AG04450 (cell line): ENCODE results near the gene TMEM95. TPM values are rescaled to one million over a fixed set of nuclear protein-coding genes. Genes with fewer than 3 reads are reported as not detected.

Experiments
- CTCF ChIA-PET: fragments of 300-600, 350-600 bp; formaldehyde crosslinking; extraction: SDS; loops from one replicate; lab custom pipeline; 2022; ENCODE audit warnings: antibody characterized with exemption, inconsistent platforms; lab: Charles Lee
- POLR2A ChIA-PET: fragments of 350-600 bp; formaldehyde crosslinking; extraction: SDS; loops from one replicate; lab custom pipeline; 2021; ENCODE audit warnings: antibody characterized with exemption, inconsistent platforms; lab: Yijun Ruan, JAX
- DNase-seq: peaks from one replicate; pipeline ENCODE4 v3.0.0-alpha.2; 2011; ENCODE audit warnings: low read depth, low spot score
- H3K27ac ChIP-seq: one replicate; pipeline ENCODE4 v1.5.1; 2012; ENCODE audit warnings: low read depth, low read length, control low read depth
- H3K27me3 ChIP-seq: one replicate; pipeline ENCODE4 v1.6.0; 2012; ENCODE audit warnings: low read length; ENCODE audit not compliant: control insufficient read depth, insufficient read depth
- H3K4me3 ChIP-seq: 2 replicates; pipeline ENCODE4 v1.5.1; 2011; ENCODE audit warnings: mild to moderate bottlenecking, low read depth, low read length, control low read depth
- H3K9me3 ChIP-seq: 2 replicates; pipeline ENCODE4 v1.5.1; 2012; ENCODE audit warnings: low read length; ENCODE audit not compliant: control insufficient read depth, insufficient read depth
- CTCF ChIP-seq: IDR thresholded peaks from 2 replicates; pipeline ENCODE4 v1.5.1; 2011; ENCODE audit warnings: low read depth, low read length, control low read depth, inconsistent platforms
- polyA plus RNA-seq: library from polyadenylated mRNA; depleted of rRNA; stranded (reverse); fragments of >200 nt; gene quantifications from 2 replicates; pipeline ENCODE4 v1.2.3, GENCODE V29; 2011

The TMEM95 gene
- polyA plus RNA-seq, 1 experiment = not detected

DNA sequence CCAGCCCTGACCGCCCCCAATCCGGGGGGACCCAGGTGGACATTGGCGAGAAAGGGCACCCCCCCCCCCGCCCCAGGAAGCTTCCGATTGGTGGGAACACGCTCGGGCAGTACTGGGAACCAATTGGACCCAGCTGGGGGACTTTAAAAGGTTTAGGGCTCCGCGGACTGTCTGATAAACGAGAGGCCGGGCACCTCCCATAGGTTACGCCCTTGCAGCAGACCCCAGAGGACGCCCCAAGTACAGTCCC is 48.7 kb downstream of the TMEM95 start:
- POLR2A ChIA-PET = interaction anchor here (0.6 to 1.9 kb wide), 24 partner anchors 9 to 507 kb away, joined by 3 to 20 read pairs (median 4); partner anchors contain the start of genes DVL2, NEURL4, PLSCR3 and POLR2A
- Histone ChIP-seq H3K27ac (peak overlapping the region; percentile 61), H3K4me3 (peak overlapping the region; percentile 87), H3K27me3 (no peaks in the 10 kb centered on the region), H3K9me3 (no peaks in the 10 kb centered on the region)
- CTCF ChIA-PET = interaction anchor here (0.5 to 2.4 kb wide), 11 partner anchors 9 to 706 kb away, joined by 3 to 9 read pairs (median 3); partner anchors contain the start of genes PLSCR3 and SENP3
- DNase-seq = peak; percentile 39
- no peak for TF ChIP-seq CTCF

GRCh38 chr17:7403977-7404736 is 49.2 kb downstream of the TMEM95 start, which contains the start of gene TMEM256:
Gene TMEM256, minus strand, starts transcription at chr17:7404097. Its CDS starts 13 bp downstream, at chr17:7404084.
- POLR2A ChIA-PET = interaction anchor here (0.6 to 1.9 kb wide), 26 partner anchors 9 to 806 kb away, joined by 3 to 20 read pairs (median 4); partner anchors contain the start of genes AURKB, CD68, DVL2 and NEURL4
- 0 out of 2 replicates have a peak, but pooled peaks have one; percentile 1 for TF ChIP-seq CTCF
- Histone ChIP-seq H3K9me3 (no peaks in the 10 kb centered on the region), H3K27me3 (no peaks in the 10 kb centered on the region), H3K4me3 (peak within 1 kb of the TSS; percentile 87), H3K27ac (peak within 1 kb of the TSS; percentile 61)
- peak; percentile 99 for DNase-seq
- CTCF ChIA-PET = interaction anchor here (0.5 to 2.4 kb wide), 13 partner anchors 9 to 706 kb away, joined by 3 to 9 read pairs (median 3); partner anchors contain the start of genes KCTD11, PLSCR3 and SENP3

- ChIA-PET CTCF (interaction anchor here (0.8 to 1.1 kb wide), 2 partner anchors 52 to 156 kb away, joined by 3 to 9 read pairs; partner anchors contain the start of genes KCTD11 and SENP3), POLR2A (interaction anchor here (0.6 to 1.8 kb wide), 17 partner anchors 16 to 805 kb away, joined by 3 to 20 read pairs (median 4); partner anchors contain the start of genes AURKB, CD68, DVL2 and NEURL4)
- TF ChIP-seq CTCF = no peak
- Histone ChIP-seq H3K4me3 (peak overlapping the region; percentile 86), H3K27ac (peak overlapping the region; percentile 52), H3K27me3 (no peaks in the 10 kb centered on the region), H3K9me3 (no peaks in the 10 kb centered on the region)
- no peak for DNase-seq
Observed at GRCh38 chr17:7404737-7405349, 49.9 kb downstream of the TMEM95 start.

- peak overlapping the region; percentile 52 for H3K27ac ChIP-seq
- H3K9me3 ChIP-seq = no peaks in the 10 kb centered on the region
- ChIA-PET POLR2A (interaction anchor here (0.7 kb wide), 2 partner anchors 36 to 222 kb away, joined by 4 read pairs; no protein-coding TSS in a partner anchor), CTCF (interaction anchor here (0.9 kb wide), 1 partner anchor 31 kb away, joined by 4 read pairs; no protein-coding TSS in a partner anchor)
- TF ChIP-seq CTCF = no peak
- no peaks in the 10 kb centered on the region for H3K27me3 ChIP-seq
- no peak for DNase-seq
- peak overlapping the region; percentile 86 for H3K4me3 ChIP-seq
Observed at GRCh38 chr17:7405350-7406234, 50.6 kb downstream of the TMEM95 start.
